ENCODE data around the gene MAP7.

The MAP7 gene

GRCh38 chr6:136527831-136528230 lies 22.4 kb downstream of the MAP7 start:
- DNase-seq = no peak

- DNase-seq = no peak
These were observed 23.3 kb downstream of the MAP7 start for GRCh38 chr6:136526937-136527336.

GRCh38 chr6:136526196-136526930 lies 23.9 kb downstream of the MAP7 start:
- DNase-seq = peak; percentile 60

GRCh38 chr6:136525586-136526195 lies 24.5 kb downstream of the MAP7 start:
- DNase-seq = no peak

- DNase-seq = no peak
These were observed 25.2 kb downstream of the MAP7 start for GRCh38 chr6:136524936-136525413.

- DNase-seq = no peak
These were observed 25.8 kb downstream of the MAP7 start for GRCh38 chr6:136524339-136524935.

GRCh38 chr6:136523196-136523595 lies 27.0 kb downstream of the MAP7 start:
- no peak for DNase-seq

GRCh38 chr6:136522636-136523035 lies 27.6 kb downstream of the MAP7 start:
- no peak for DNase-seq

GRCh38 chr6:136521911-136522310 lies 28.3 kb downstream of the MAP7 start:
- DNase-seq = no peak

- DNase-seq = no peak
These were observed 28.8 kb downstream of the MAP7 start for GRCh38 chr6:136521427-136521826.

GRCh38 chr6:136520517-136520916 lies 29.7 kb downstream of the MAP7 start:
- DNase-seq = no peak

GRCh38 chr6:136517582-136517981 lies 32.6 kb downstream of the MAP7 start:
- no peak for DNase-seq

GRCh38 chr6:136517002-136517401 lies 33.2 kb downstream of the MAP7 start:
- no peak for DNase-seq

GRCh38 chr6:136514591-136514990 lies 35.6 kb downstream of the MAP7 start:
- no peak for DNase-seq

- DNase-seq = no peak
These were observed 38.3 kb downstream of the MAP7 start for GRCh38 chr6:136511926-136512325.

GRCh38 chr6:136511397-136511796 lies 38.8 kb downstream of the MAP7 start:
- DNase-seq = no peak

- DNase-seq = no peak
These were observed 39.4 kb downstream of the MAP7 start for GRCh38 chr6:136510782-136511181.

- DNase-seq = no peak
These were observed 39.9 kb downstream of the MAP7 start for GRCh38 chr6:136510299-136510698.

GRCh38 chr6:136508725-136509392 lies 41.4 kb downstream of the MAP7 start:
- DNase-seq = no peak

- DNase-seq = no peak
These were observed 44.0 kb downstream of the MAP7 start for GRCh38 chr6:136506124-136506799.

GRCh38 chr6:136503303-136504029 lies 46.8 kb downstream of the MAP7 start:
- DNase-seq = peak; percentile 15

GRCh38 chr6:136502786-136503185 lies 47.4 kb downstream of the MAP7 start:
- no peak for DNase-seq

All from NCI-H1694 (cell line).